Body of pancreas (tissue), 4 donors: ENCODE data around the gene FH. TPM values are rescaled to one million over a fixed set of nuclear protein-coding genes. Genes with fewer than 3 reads are reported as not detected.

Experiments
- ATAC-seq: fragments of 150-250 bp; one replicate; pipeline ENCODE4 v1.9.1; 2016
- DNase-seq, 4 donors: peaks; one replicate each; pipeline ENCODE4 v3.0.0-alpha.2; 2019
- H3K27ac ChIP-seq, 4 donors: fragments of 200-600 bp; sonication (generic); 1 replicate in 3 of 4; 2 replicates in 1 of 4; pipeline versions ENCODE4 v1.5.1 to v1.6.1; 2016 to 2019; ENCODE audit warnings: mild to moderate bottlenecking in 1 of 4, mixed read lengths in 1 of 4, moderate library complexity in 1 of 4
- H3K27me3 ChIP-seq, 2 donors: fragments of 200-600 bp; sonication (generic); one replicate each; pipeline ENCODE4 v1.6.0; 2016; ENCODE audit warnings: mild to moderate bottlenecking in 1 of 2
- H3K36me3 ChIP-seq, 2 donors: fragments of 200-600 bp; sonication (generic); replicated peaks in 1 of 2; 2 replicates each; pipeline ENCODE4 v1.5.1; 2016; ENCODE audit warnings: low read depth in 2 of 2; ENCODE audit not compliant: insufficient read depth in 1 of 2
- H3K4me1 ChIP-seq: fragments of 200-600 bp; sonication (generic); one replicate; pipeline ENCODE4 v1.6.0; 2016
- H3K4me3 ChIP-seq, 2 donors: fragments of 200-600 bp; sonication (generic); 1 replicate in 1 of 2; 2 replicates in 1 of 2; pipeline ENCODE4 v1.5.1; 2016 to 2019
- H3K9me3 ChIP-seq, 3 donors: fragments of 200-600 bp; sonication (generic); 1 replicate in 2 of 3; 2 replicates in 1 of 3; pipeline ENCODE4 v1.5.1; 2016
- CTCF ChIP-seq, 7 experiments: fragments of 450-650 bp in 4 of 7; fragments of 200-600 bp in 3 of 7; sonication (generic) in 3 of 7; IDR thresholded peaks; one replicate each; pipeline ENCODE4 v1.5.1; 2016 to 2019; ENCODE audit warnings: antibody characterized with exemption in 7 of 7
- POLR2A ChIP-seq, 3 donors: fragments of 450-650 bp; IDR thresholded peaks; one replicate each; pipeline ENCODE4 v1.6.1; 2016; ENCODE audit warnings: antibody characterized with exemption in 3 of 3, mild to moderate bottlenecking in 2 of 3
- whole genome bisulfite sequencing, 2 donors: methylation state at CpG; one replicate each; pipeline ENCODE4 v1.1.5; 2017; 5-methylcytosine and 5-hydroxymethylcytosine counted together
- intact Hi-C: fragments of 100-400 bp; cut with DNase I; formaldehyde crosslinking; loops from one replicate; pipeline ENCODE4 v1.15.1; 2023
- total RNA-seq, 2 donors: library from RNA; depleted of rRNA; stranded (reverse); fragments of >200 nt; gene quantifications; one replicate each; pipeline ENCODE4 v1.1.0, GENCODE V29; 2016

The FH gene
- total RNA-seq, 2 donors from 2014 or later = 12.5 to 27.0 TPM

- H3K9me3 ChIP-seq = no peaks in the 10 kb centered on the region
- ATAC-seq (no peak), DNase-seq (no peak)
- WGBS, 2 donors = 72 to 83% methylated on average over 1 of the region's 1 CpG
- H3K4me1 ChIP-seq = no peaks in the 10 kb centered on the region
- TF ChIP-seq POLR2A (IDR thresholded peaks at IDR 0.05) = no peak
- no peak for TF ChIP-seq CTCF (IDR thresholded peaks at IDR 0.05)
- intact Hi-C loops = no loop called here
- H3K27me3 ChIP-seq = no peaks in the 10 kb centered on the region
- H3K27ac ChIP-seq = no peak overlapping the region
- no peaks in the 10 kb centered on the region for H3K36me3 ChIP-seq
- no peak overlapping the region for H3K4me3 ChIP-seq
These were observed 43.9 kb downstream of the FH start for GRCh38 chr1:241475671-241476070.

GRCh38 chr1:241473026-241473425 is 46.5 kb downstream of the FH start:
- H3K9me3 ChIP-seq = no peaks in the 10 kb centered on the region
- H3K27me3 ChIP-seq = no peaks in the 10 kb centered on the region
- ATAC-seq (no peak), DNase-seq (no peak)
- intact Hi-C loops = no loop called here
- no peak overlapping the region for H3K4me3 ChIP-seq
- 35 to 52% methylated on average over 1 of the region's 1 CpG for WGBS, 2 donors
- no peak overlapping the region for H3K27ac ChIP-seq
- TF ChIP-seq CTCF (IDR thresholded peaks at IDR 0.05) (no peak), POLR2A (IDR thresholded peaks at IDR 0.05) (no peak)
- no peaks in the 10 kb centered on the region for H3K4me1 ChIP-seq
- H3K36me3 ChIP-seq = no peaks in the 10 kb centered on the region

- Histone ChIP-seq H3K9me3 (no peaks in the 10 kb centered on the region), H3K27me3 (no peaks in the 10 kb centered on the region), H3K36me3 (no peaks in the 10 kb centered on the region), H3K27ac (no peak overlapping the region), H3K4me1 (no peaks in the 10 kb centered on the region), H3K4me3 (no peak overlapping the region)
- DNase-seq (no peak), ATAC-seq (no peak)
- intact Hi-C loops = no loop called here
- 77 to 80% methylated on average over 5 of the region's 5 CpGs for WGBS, 2 donors
- TF ChIP-seq POLR2A (IDR thresholded peaks at IDR 0.05) (no peak), CTCF (IDR thresholded peaks at IDR 0.05) (no peak)
These were observed 48.5 kb downstream of the FH start for GRCh38 chr1:241470908-241471590.

GRCh38 chr1:241470361-241470760 is 49.2 kb downstream of the FH start:
- TF ChIP-seq CTCF (IDR thresholded peaks at IDR 0.05) = no peak
- H3K27me3 ChIP-seq = no peaks in the 10 kb centered on the region
- WGBS, 2 donors = 58 to 64% methylated on average over 3 of the region's 3 CpGs
- ATAC-seq (no peak), DNase-seq (no peak)
- intact Hi-C loops = no loop called here
- H3K4me1 ChIP-seq = no peaks in the 10 kb centered on the region
- no peaks in the 10 kb centered on the region for H3K36me3 ChIP-seq
- H3K4me3 ChIP-seq = no peak overlapping the region
- H3K27ac ChIP-seq = no peak overlapping the region
- no peaks in the 10 kb centered on the region for H3K9me3 ChIP-seq

- intact Hi-C loops = no loop called here
- no peaks in the 10 kb centered on the region for H3K4me1 ChIP-seq
- H3K9me3 ChIP-seq = no peaks in the 10 kb centered on the region
- H3K36me3 ChIP-seq = no peaks in the 10 kb centered on the region
- ATAC-seq (no peak), DNase-seq (no peak)
- TF ChIP-seq POLR2A (IDR thresholded peaks at IDR 0.05) (no peak), CTCF (IDR thresholded peaks at IDR 0.05) (no peak)
- H3K27ac ChIP-seq = no peak overlapping the region
- no peak overlapping the region for H3K4me3 ChIP-seq
- 74 to 75% methylated on average over 8 of the region's 8 CpGs for WGBS, 2 donors
- H3K27me3 ChIP-seq = no peaks in the 10 kb centered on the region
These were observed 53.9 kb downstream of the FH start for GRCh38 chr1:241465673-241466072.
